Stomach (tissue), 4 donors: ENCODE measurements around the gene WNT3A.
"Not testable (repeated sequence)": the region's sequence is repeated elsewhere in the genome, so short reads cannot be mapped to it uniquely, and the experiment has no call there.

Source experiments
- EP300 ChIP-seq: sonication (generic); formaldehyde crosslinking; IDR thresholded peaks from one replicate; pipeline ENCODE4 v1.6.1; 2017; ENCODE audit warnings: antibody characterized with exemption
- POLR2A ChIP-seq, 4 donors: fragments of 450-650 bp; IDR thresholded peaks; one replicate each; pipeline ENCODE4 v1.6.1; 2016; ENCODE audit warnings: antibody characterized with exemption in 4 of 4, control low read depth in 2 of 4, mild to moderate bottlenecking in 1 of 4, moderate library complexity in 1 of 4
- TF ChIP-seq, protein P1 (sequence below), 7 experiments: fragments of 450-650 bp in 4 of 7; fragments of 200-600 bp in 3 of 7; sonication (generic) in 3 of 7; IDR thresholded peaks; one replicate each; pipeline ENCODE4 v1.5.1; 2016 to 2019; ENCODE audit warnings: antibody characterized with exemption in 7 of 7, control low read depth in 2 of 7, mild to moderate bottlenecking in 1 of 7

DNA sequence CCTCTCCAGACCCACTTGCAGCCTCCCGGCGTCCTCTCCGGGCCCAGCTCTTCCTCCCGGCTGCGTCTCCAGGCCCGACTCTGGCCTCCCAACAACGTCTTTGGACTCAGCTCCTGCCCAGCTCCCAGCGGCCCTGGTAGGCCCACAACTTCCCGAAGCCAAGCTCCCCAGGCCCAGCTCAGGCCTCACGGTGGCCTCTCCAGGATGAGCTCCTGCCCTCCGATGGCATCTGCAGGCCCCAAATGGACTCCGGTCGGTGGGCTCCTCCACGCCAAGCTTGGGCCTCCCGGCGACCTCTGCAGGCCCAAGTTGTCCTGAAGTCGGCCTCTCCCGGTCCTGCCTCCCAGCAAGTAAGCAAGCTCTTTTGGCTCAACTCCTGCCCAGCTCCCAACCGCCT, 34.5 kb upstream of the WNT3A start:
- TF ChIP-seq POLR2A (IDR thresholded peaks at IDR 0.05); EP300: not testable (repeated sequence)
- TF ChIP-seq, protein P1, sequence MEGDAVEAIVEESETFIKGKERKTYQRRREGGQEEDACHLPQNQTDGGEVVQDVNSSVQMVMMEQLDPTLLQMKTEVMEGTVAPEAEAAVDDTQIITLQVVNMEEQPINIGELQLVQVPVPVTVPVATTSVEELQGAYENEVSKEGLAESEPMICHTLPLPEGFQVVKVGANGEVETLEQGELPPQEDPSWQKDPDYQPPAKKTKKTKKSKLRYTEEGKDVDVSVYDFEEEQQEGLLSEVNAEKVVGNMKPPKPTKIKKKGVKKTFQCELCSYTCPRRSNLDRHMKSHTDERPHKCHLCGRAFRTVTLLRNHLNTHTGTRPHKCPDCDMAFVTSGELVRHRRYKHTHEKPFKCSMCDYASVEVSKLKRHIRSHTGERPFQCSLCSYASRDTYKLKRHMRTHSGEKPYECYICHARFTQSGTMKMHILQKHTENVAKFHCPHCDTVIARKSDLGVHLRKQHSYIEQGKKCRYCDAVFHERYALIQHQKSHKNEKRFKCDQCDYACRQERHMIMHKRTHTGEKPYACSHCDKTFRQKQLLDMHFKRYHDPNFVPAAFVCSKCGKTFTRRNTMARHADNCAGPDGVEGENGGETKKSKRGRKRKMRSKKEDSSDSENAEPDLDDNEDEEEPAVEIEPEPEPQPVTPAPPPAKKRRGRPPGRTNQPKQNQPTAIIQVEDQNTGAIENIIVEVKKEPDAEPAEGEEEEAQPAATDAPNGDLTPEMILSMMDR (IDR thresholded peaks at IDR 0.05) = not testable (repeated sequence)
